Calu3 (cell line): ENCODE data around the gene TASP1. TPM values are rescaled to one million over a fixed set of nuclear protein-coding genes. Genes with fewer than 3 reads are reported as not detected.

Source experiments
- BruUV-seq: library from RNA; stranded (reverse); fragments of 400-500 nt; replicated peaks from 2 replicates; lab custom pipeline; 2021; lab: Mats Ljungman, UMichigan
- CTCF ChIA-PET: fragments of 300-600 bp; sonication (Branson Sonifier 250); formaldehyde crosslinking; loops from one replicate; lab custom pipeline; 2022; ENCODE audit warnings: antibody characterized with exemption; lab: Charles Lee
- DNase-seq: peaks from one replicate; pipeline ENCODE4 v3.0.0; 2022
- H3K27ac Mint-ChIP-seq: one replicate; pipeline ENCODE4 v1.8.0; 2022; ENCODE audit warnings: mixed read lengths; ENCODE audit not compliant: unreplicated experiment
- H3K27me3 Mint-ChIP-seq: one replicate; pipeline ENCODE4 v1.8.0; 2022; ENCODE audit warnings: mixed read lengths; ENCODE audit not compliant: unreplicated experiment
- H3K36me3 Mint-ChIP-seq: one replicate; pipeline ENCODE4 v1.8.0; 2022; ENCODE audit warnings: mild to moderate bottlenecking, moderate library complexity, mixed read lengths; ENCODE audit not compliant: insufficient read depth, unreplicated experiment
- H3K4me1 Mint-ChIP-seq: one replicate; pipeline ENCODE4 v1.8.0; 2022; ENCODE audit warnings: mild to moderate bottlenecking, low read depth, mixed read lengths; ENCODE audit not compliant: unreplicated experiment
- H3K4me3 Mint-ChIP-seq: one replicate; pipeline ENCODE4 v1.8.0; 2022; ENCODE audit warnings: mild to moderate bottlenecking, low read depth, moderate library complexity, mixed read lengths; ENCODE audit not compliant: unreplicated experiment
- H3K9me3 Mint-ChIP-seq: one replicate; pipeline ENCODE4 v1.8.0; 2022; ENCODE audit warnings: low read depth, mixed read lengths; ENCODE audit not compliant: unreplicated experiment
- CTCF ChIP-seq: fragments of 200-600 bp; IDR thresholded peaks from one replicate; pipeline ENCODE4 v1.8.0; 2022; ENCODE audit warnings: antibody characterized with exemption; ENCODE audit not compliant: unreplicated experiment
- intact Hi-C: fragments of 100-400 bp; cut with micrococcal nuclease; formaldehyde crosslinking; loops from one replicate; pipeline ENCODE4 v1.10.0; 2022; ENCODE audit not compliant: unreplicated experiment
- total RNA-seq: library from RNA; stranded (reverse); gene quantifications from 2 replicates; pipeline ENCODE4 v1.2.3, GENCODE V29; 2022

Gene TASP1
- total RNA-seq, 1 experiment from 2014 or later = 20.0 TPM

- Mint-ChIP-seq H3K27ac (no peak overlapping the region), H3K36me3 (no peaks in the 10 kb centered on the region), H3K4me1 (no peaks in the 10 kb centered on the region), H3K27me3 (no peaks in the 10 kb centered on the region), H3K4me3 (no peak overlapping the region), H3K9me3 (no peaks in the 10 kb centered on the region)
- CTCF ChIA-PET = no interaction called here
- intact Hi-C loops = no loop called here
- TF ChIP-seq CTCF = no peak
- no TSS peak for BruUV-seq
- DNase-seq = no peak
Observed at GRCh38 chr20:13580707-13581106, 58.0 kb downstream of the TASP1 start.

- Mint-ChIP-seq H3K4me1 (no peaks in the 10 kb centered on the region), H3K27me3 (no peaks in the 10 kb centered on the region), H3K27ac (no peak overlapping the region), H3K4me3 (no peak overlapping the region), H3K36me3 (no peaks in the 10 kb centered on the region), H3K9me3 (no peaks in the 10 kb centered on the region)
- TF ChIP-seq CTCF = no peak
- BruUV-seq = no TSS peak
- CTCF ChIA-PET = no interaction called here
- no peak for DNase-seq
- intact Hi-C loops = no loop called here
Observed at GRCh38 chr20:13574071-13574470, 64.7 kb downstream of the TASP1 start.

- H3K4me1 Mint-ChIP-seq = no peaks in the 10 kb centered on the region
Observed at GRCh38 chr20:13571662-13572061, 67.1 kb downstream of the TASP1 start.

GRCh38 chr20:13567663-13568062 is 71.1 kb downstream of the TASP1 start:
- Mint-ChIP-seq H3K9me3 (no peaks in the 10 kb centered on the region), H3K4me3 (no peak overlapping the region), H3K27me3 (no peaks in the 10 kb centered on the region), H3K4me1 (no peaks in the 10 kb centered on the region), H3K36me3 (no peaks in the 10 kb centered on the region), H3K27ac (no peak overlapping the region)
- intact Hi-C loops = no loop called here
- no TSS peak for BruUV-seq
- TF ChIP-seq CTCF = no peak
- CTCF ChIA-PET = no interaction called here
- DNase-seq = no peak

More at GRCh38 chr20:13571662-13572061, 67.1 kb downstream of the TASP1 start:
- Mint-ChIP-seq H3K9me3 (no peaks in the 10 kb centered on the region), H3K36me3 (no peaks in the 10 kb centered on the region), H3K4me3 (no peak overlapping the region), H3K27ac (no peak overlapping the region), H3K27me3 (no peaks in the 10 kb centered on the region)
- CTCF ChIA-PET = no interaction called here
- intact Hi-C loops = no loop called here
- BruUV-seq = no TSS peak
- TF ChIP-seq CTCF = no peak
- no peak for DNase-seq
